HepG2 (cell line): ENCODE data around the gene LIME1. TPM values are rescaled to one million over a fixed set of nuclear protein-coding genes. Genes with fewer than 3 reads are reported as not detected.
A peak's percentile ranks its signal among the peaks of the same experiment; 100 is the strongest.

Experiments
- GMEB1 ChIP-seq: sonication (generic); formaldehyde crosslinking; IDR thresholded peaks from 2 replicates; pipeline ENCODE4 v1.5.1; 2020; ENCODE audit warnings: missing genetic modification reagents, mild to moderate bottlenecking, borderline replicate concordance
- HNF1B ChIP-seq: sonication (generic); formaldehyde crosslinking; IDR thresholded peaks from 2 replicates; pipeline ENCODE4 v1.5.1; 2020; ENCODE audit warnings: mild to moderate bottlenecking, moderate library complexity, missing genetic modification reagents
- HNRNPLL ChIP-seq: fragments of 200-400 bp; formaldehyde crosslinking; IDR thresholded peaks from 2 replicates; pipeline ENCODE4 v1.6.1; 2017; ENCODE audit warnings: mild to moderate bottlenecking, low read depth, low read length; ENCODE audit not compliant: poor library complexity, severe bottlenecking
- JDP2 ChIP-seq: sonication (generic); formaldehyde crosslinking; IDR thresholded peaks from 2 replicates; pipeline ENCODE4 v1.8.1; 2022; ENCODE audit warnings: missing genetic modification reagents, borderline replicate concordance
- MNT ChIP-seq: fragments of 450-650 bp; IDR thresholded peaks from 2 replicates; pipeline ENCODE4 v1.6.1; 2016
- NCOR1 ChIP-seq: fragments of 200-600 bp; sonication (generic); IDR thresholded peaks from 2 replicates; pipeline ENCODE4 v1.7.0; 2017; ENCODE audit warnings: antibody characterized with exemption, low read length, borderline replicate concordance
- NR2C2 ChIP-seq: sonication (generic); formaldehyde crosslinking; IDR thresholded peaks from 2 replicates; pipeline ENCODE4 v1.4.0; 2020; ENCODE audit warnings: missing genetic modification reagents, mild to moderate bottlenecking, moderate library complexity, borderline replicate concordance
- SNAPC4 ChIP-seq: sonication (generic); formaldehyde crosslinking; IDR thresholded peaks from 2 replicates; pipeline ENCODE4 v1.4.0; 2020; ENCODE audit warnings: mild to moderate bottlenecking, missing genetic modification reagents
- TBX2 ChIP-seq: sonication (generic); formaldehyde crosslinking; IDR thresholded peaks from 2 replicates; pipeline ENCODE4 v1.5.0; 2020; ENCODE audit warnings: missing genetic modification reagents, mild to moderate bottlenecking, borderline replicate concordance
- USF2 ChIP-seq, 2 experiments: sonication (generic) in 1 of 2; formaldehyde crosslinking in 1 of 2; IDR thresholded peaks; 2 replicates each; pipeline versions ENCODE4 v1.5.1 to v1.6.1; 2011 to 2020; ENCODE audit warnings: borderline replicate concordance in 1 of 2, low read depth in 1 of 2, low read length in 1 of 2, mild to moderate bottlenecking in 1 of 2, missing genetic modification reagents in 1 of 2, moderate library complexity in 1 of 2
- ZNF44 ChIP-seq: sonication (generic); formaldehyde crosslinking; IDR thresholded peaks from 2 replicates; pipeline ENCODE4 v1.5.1; 2020; ENCODE audit warnings: mild to moderate bottlenecking, missing genetic modification reagents
- polyA plus RNA-seq, 8 experiments: library from polyadenylated mRNA; depleted of rRNA in 3 of 8; stranded (reverse) in 7 of 8; unstranded in 1 of 8; fragments of >200 nt; fragmentation: Illumina TruSeq in 4 of 8; extraction: Trizol in 4 of 8; gene quantifications; 2 replicates each; pipeline versions ENCODE4 v1.2.1 to v1.2.3, GENCODE V29; 2011 to 2016; ENCODE audit warnings: low read depth in 4 of 8, missing spikeins in 1 of 8, mixed read lengths in 1 of 8; ENCODE audit not compliant: insufficient read depth in 1 of 8
- total RNA-seq, 5 experiments: library from RNA; depleted of rRNA; stranded (reverse); fragments of >200 nt; fragmentation: Illumina TruSeq; extraction: Trizol; gene quantifications; 2 replicates each; pipeline ENCODE4 v1.2.3, GENCODE V29; 2016; ENCODE audit warnings: low read depth in 1 of 5

LIME1 gene
- total and polyA plus RNA-seq, 2 of the 13 experiments (the other 11 are each of a cell fraction or from before 2014, with no cell fraction given), result 13.0 to 61.5 TPM

- TF ChIP-seq SNAPC4 (CRISPR knock-in tag), result no peak; the same call in 1 of the 2 replicates
- no peak for TF ChIP-seq ZNF44
- TF ChIP-seq JDP2, result no peak
- TF ChIP-seq HNRNPLL, result no peak
- 0 out of 2 replicates have a peak, but pooled peaks have one; percentile 17 for TF ChIP-seq NCOR1
- TF ChIP-seq GMEB1 (CRISPR knock-in tag), result 0 out of 2 replicates have a peak, but pooled peaks have one; percentile 16
- peak; percentile 47; the same call in 1 of the 2 replicates for TF ChIP-seq HNF1B (CRISPR knock-in tag)
- TF ChIP-seq MNT, result no peak
- peak; percentile 56; the same call in 1 of the 2 replicates for TF ChIP-seq USF2 (IDR thresholded peaks at IDR 0.05; ENCODE audit: low read depth, low read length)
- peak; percentile 68; the same call in 1 of the 2 replicates for TF ChIP-seq USF2 (CRISPR knock-in tag; IDR thresholded peaks at IDR 0.05; ENCODE audit: borderline replicate concordance)
- 0 out of 2 replicates have a peak, but pooled peaks have one; percentile 33 for TF ChIP-seq TBX2
- no peak for TF ChIP-seq NR2C2 (CRISPR knock-in tag)
Observed at GRCh38 chr20:63745961-63746731, 9.7 kb downstream of the LIME1 start (continued).
